Astrocyte (in vitro differentiated cells and primary cell): ENCODE measurements around the gene OLIG1.

Experiments
- EZH2 ChIP-seq: IDR thresholded peaks from 2 replicates; pipeline ENCODE4 v1.6.1; 2012; ENCODE audit warnings: mild to moderate bottlenecking, low read length, inconsistent platforms; ENCODE audit not compliant: insufficient read depth
- TF ChIP-seq, protein P1 (sequence below): IDR thresholded peaks from 2 replicates; pipeline ENCODE4 v1.5.1; 2011; ENCODE audit warnings: low read depth, mild to moderate bottlenecking, inconsistent platforms, low read length, moderate library complexity; ENCODE audit not compliant: insufficient read depth

DNA sequence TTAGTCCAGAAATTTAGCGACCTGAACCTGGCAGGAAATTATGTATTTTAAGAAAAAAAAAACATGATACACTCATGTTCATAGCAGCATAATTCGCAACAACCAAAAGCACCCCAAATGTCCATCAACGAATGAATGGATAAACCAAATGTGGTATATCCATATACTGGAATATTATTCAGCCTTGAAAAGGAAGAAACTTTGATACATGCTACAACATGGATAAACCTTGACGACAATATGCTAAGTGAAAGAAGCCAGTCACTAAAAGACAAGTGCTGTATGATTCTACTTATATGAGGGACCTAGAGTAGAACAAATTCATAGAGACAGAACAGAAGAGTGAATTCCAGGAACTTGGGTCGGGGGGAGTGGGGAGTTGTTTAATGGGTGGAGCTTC, 698 bp upstream of the OLIG1 start:
- TF ChIP-seq, protein P1, sequence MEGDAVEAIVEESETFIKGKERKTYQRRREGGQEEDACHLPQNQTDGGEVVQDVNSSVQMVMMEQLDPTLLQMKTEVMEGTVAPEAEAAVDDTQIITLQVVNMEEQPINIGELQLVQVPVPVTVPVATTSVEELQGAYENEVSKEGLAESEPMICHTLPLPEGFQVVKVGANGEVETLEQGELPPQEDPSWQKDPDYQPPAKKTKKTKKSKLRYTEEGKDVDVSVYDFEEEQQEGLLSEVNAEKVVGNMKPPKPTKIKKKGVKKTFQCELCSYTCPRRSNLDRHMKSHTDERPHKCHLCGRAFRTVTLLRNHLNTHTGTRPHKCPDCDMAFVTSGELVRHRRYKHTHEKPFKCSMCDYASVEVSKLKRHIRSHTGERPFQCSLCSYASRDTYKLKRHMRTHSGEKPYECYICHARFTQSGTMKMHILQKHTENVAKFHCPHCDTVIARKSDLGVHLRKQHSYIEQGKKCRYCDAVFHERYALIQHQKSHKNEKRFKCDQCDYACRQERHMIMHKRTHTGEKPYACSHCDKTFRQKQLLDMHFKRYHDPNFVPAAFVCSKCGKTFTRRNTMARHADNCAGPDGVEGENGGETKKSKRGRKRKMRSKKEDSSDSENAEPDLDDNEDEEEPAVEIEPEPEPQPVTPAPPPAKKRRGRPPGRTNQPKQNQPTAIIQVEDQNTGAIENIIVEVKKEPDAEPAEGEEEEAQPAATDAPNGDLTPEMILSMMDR: no peak
- no peak for TF ChIP-seq EZH2
